Measurements from ENCODE around the gene NCOA5. TPM values are rescaled to one million over a fixed set of nuclear protein-coding genes. Genes with fewer than 3 reads are reported as not detected.

Gene NCOA5
- total and polyA plus RNA-seq, 10 of the 15 experiments (the other 5 are each of a cell fraction or from before 2014, with no cell fraction given) = 7.7 to 38.1 (median 30.1) TPM

GRCh38 chr20:46031014-46031569 is 58.7 kb downstream of the NCOA5 start:
- intact Hi-C loops (cut with micrococcal nuclease; ENCODE audit: unreplicated experiment) = no loop called here
- no peak overlapping the region for H3K27ac ChIP-seq (ENCODE audit: control insufficient read depth, insufficient read depth)
- ChIA-PET CTCF (interaction anchor here (1.2 kb wide), 1 partner anchor 9 kb away, joined by 4 read pairs; no protein-coding TSS in a partner anchor), POLR2A (no interaction called here), SMC1A (ENCODE audit: uncharacterized antibody, unreplicated experiment) (no interaction called here), RAD21 (ENCODE audit: unreplicated experiment) (no interaction called here)
- no peak overlapping the region for H3K9ac ChIP-seq (ENCODE audit: control insufficient read depth, insufficient read depth, low read length)
- no peak overlapping the region for H3K4me3 ChIP-seq
- WGBS (ENCODE audit: insufficient coverage, insufficient replicate concordance, low lambda C conversion rate, missing lambda C conversion rate) = 53% methylated on average over 11 of the region's 11 CpGs
- in situ Hi-C loops (cut with MboI) = no loop called here
- H3K4me1 ChIP-seq (ENCODE audit: control insufficient read depth, insufficient read depth, low read length) = no peaks in the 10 kb centered on the region
- peaks cover 5 to 6% of the 10 kb centered on the region in 2 experiments for H3K27me3 ChIP-seq (replicated peaks in 1 of 2; ENCODE audit: control insufficient read depth in 2 of 2, insufficient read depth in 2 of 2, low read length in 1 of 2)
- no peak for ATAC-seq
- no peaks in the 10 kb centered on the region for H3K36me3 ChIP-seq (ENCODE audit: control insufficient read depth in 2 of 2, insufficient read depth in 2 of 2, low read length in 1 of 2)
- no TSS peak for BruUV-seq (replicated peaks)
- no peak for TF ChIP-seq SUPT20H (IDR thresholded peaks at IDR 0.05; ENCODE audit: borderline replicate concordance, control insufficient read depth, low read depth, low read length)
- no peak for TF ChIP-seq CREM (IDR thresholded peaks at IDR 0.05; ENCODE audit: low read depth)
- TF ChIP-seq, protein P1, sequence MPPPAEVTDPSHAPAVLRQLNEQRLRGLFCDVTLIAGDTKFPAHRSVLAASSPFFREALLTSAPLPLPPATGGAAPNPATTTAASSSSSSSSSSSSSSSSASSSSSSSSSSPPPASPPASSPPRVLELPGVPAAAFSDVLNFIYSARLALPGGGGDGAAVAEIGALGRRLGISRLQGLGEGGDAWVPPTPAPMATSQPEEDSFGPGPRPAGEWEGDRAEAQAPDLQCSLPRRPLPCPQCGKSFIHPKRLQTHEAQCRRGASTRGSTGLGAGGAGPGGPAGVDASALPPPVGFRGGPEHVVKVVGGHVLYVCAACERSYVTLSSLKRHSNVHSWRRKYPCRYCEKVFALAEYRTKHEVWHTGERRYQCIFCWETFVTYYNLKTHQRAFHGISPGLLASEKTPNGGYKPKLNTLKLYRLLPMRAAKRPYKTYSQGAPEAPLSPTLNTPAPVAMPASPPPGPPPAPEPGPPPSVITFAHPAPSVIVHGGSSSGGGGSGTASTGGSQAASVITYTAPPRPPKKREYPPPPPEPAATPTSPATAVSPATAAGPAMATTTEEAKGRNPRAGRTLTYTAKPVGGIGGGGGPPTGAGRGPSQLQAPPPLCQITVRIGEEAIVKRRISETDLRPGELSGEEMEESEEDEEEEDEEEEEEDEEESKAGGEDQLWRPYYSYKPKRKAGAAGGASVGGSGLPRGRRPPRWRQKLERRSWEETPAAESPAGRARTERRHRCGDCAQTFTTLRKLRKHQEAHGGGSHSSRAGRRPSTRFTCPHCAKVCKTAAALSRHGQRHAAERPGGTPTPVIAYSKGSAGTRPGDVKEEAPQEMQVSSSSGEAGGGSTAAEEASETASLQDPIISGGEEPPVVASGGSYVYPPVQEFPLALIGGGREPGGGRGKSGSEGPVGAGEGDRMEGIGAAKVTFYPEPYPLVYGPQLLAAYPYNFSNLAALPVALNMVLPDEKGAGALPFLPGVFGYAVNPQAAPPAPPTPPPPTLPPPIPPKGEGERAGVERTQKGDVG (CRISPR knock-in tag; IDR thresholded peaks at IDR 0.05) = no peak
- no peak for TF ChIP-seq IRF5 (IDR thresholded peaks at IDR 0.05; ENCODE audit: borderline replicate concordance)
- no peak for TF ChIP-seq BMI1 (IDR thresholded peaks at IDR 0.05; ENCODE audit: borderline replicate concordance)
- TF ChIP-seq, protein P2, sequence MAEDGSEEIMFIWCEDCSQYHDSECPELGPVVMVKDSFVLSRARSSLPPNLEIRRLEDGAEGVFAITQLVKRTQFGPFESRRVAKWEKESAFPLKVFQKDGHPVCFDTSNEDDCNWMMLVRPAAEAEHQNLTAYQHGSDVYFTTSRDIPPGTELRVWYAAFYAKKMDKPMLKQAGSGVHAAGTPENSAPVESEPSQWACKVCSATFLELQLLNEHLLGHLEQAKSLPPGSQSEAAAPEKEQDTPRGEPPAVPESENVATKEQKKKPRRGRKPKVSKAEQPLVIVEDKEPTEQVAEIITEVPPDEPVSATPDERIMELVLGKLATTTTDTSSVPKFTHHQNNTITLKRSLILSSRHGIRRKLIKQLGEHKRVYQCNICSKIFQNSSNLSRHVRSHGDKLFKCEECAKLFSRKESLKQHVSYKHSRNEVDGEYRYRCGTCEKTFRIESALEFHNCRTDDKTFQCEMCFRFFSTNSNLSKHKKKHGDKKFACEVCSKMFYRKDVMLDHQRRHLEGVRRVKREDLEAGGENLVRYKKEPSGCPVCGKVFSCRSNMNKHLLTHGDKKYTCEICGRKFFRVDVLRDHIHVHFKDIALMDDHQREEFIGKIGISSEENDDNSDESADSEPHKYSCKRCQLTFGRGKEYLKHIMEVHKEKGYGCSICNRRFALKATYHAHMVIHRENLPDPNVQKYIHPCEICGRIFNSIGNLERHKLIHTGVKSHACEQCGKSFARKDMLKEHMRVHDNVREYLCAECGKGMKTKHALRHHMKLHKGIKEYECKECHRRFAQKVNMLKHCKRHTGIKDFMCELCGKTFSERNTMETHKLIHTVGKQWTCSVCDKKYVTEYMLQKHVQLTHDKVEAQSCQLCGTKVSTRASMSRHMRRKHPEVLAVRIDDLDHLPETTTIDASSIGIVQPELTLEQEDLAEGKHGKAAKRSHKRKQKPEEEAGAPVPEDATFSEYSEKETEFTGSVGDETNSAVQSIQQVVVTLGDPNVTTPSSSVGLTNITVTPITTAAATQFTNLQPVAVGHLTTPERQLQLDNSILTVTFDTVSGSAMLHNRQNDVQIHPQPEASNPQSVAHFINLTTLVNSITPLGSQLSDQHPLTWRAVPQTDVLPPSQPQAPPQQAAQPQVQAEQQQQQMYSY (CRISPR knock-in tag; IDR thresholded peaks at IDR 0.05) = no peak
- no peak for TF ChIP-seq CBX5 (IDR thresholded peaks at IDR 0.05; ENCODE audit: low read depth)
- TF ChIP-seq ZNF384 (IDR thresholded peaks at IDR 0.05; ENCODE audit: borderline replicate concordance, low read depth, low read length) = no peak
- TF ChIP-seq BHLHE40 (IDR thresholded peaks at IDR 0.05; ENCODE audit: borderline replicate concordance in 1 of 2, low read depth in 2 of 2, low read length in 1 of 2) = no peak
- no peak for TF ChIP-seq RAD21 (IDR thresholded peaks at IDR 0.05; ENCODE audit: insufficient read depth, low read depth, low read length)
- TF ChIP-seq CEBPB (IDR thresholded peaks at IDR 0.05; ENCODE audit: borderline replicate concordance in 1 of 2, low read depth in 2 of 2, low read length in 2 of 2) = no peak
- no peak for TF ChIP-seq POLR2AphosphoS5 (IDR thresholded peaks at IDR 0.05; ENCODE audit: low read length)
- H2AFZ ChIP-seq (ENCODE audit: control insufficient read depth, low read depth, low read length) = no peak overlapping the region
- no peak for DNase-seq (ENCODE audit: low read depth, low spot score)
- H4K20me1 ChIP-seq (ENCODE audit: control insufficient read depth, insufficient read depth) = no peaks in the 10 kb centered on the region
- H3K79me2 ChIP-seq (ENCODE audit: control insufficient read depth, insufficient read depth, low read length) = no peaks in the 10 kb centered on the region
- FAIRE-seq = no peak
- no peak overlapping the region for H3K4me2 ChIP-seq (ENCODE audit: control insufficient read depth, insufficient read depth)
- no peaks in the 10 kb centered on the region for H3K9me3 ChIP-seq (replicated peaks; ENCODE audit: control insufficient read depth, insufficient read depth, low read length)

Measured in GM12878 (cell line).